GM21526 (cell line): ENCODE data around the gene TANC1.

Experiments used
- ATAC-seq: cut with Tn5 transposase; IDR thresholded peaks from one replicate; pipeline ENCODE4 v1.9.1; 2021; ENCODE audit warnings: moderate library complexity; ENCODE audit not compliant: unreplicated experiment, low FRiP score

Gene TANC1

GRCh38 chr2:159185401-159186130 lies 217.1 kb downstream of the TANC1 start:
- ATAC-seq = peak; percentile 68

- ATAC-seq = no peak
Observed at GRCh38 chr2:159186462-159186861, 218.0 kb downstream of the TANC1 start.

GRCh38 chr2:159187106-159187505 lies 218.7 kb downstream of the TANC1 start:
- no peak for ATAC-seq

GRCh38 chr2:159188449-159188848 lies 220.0 kb downstream of the TANC1 start:
- no peak for ATAC-seq

- ATAC-seq = no peak
Observed at GRCh38 chr2:159192371-159192918, 224.0 kb downstream of the TANC1 start.

DNA sequence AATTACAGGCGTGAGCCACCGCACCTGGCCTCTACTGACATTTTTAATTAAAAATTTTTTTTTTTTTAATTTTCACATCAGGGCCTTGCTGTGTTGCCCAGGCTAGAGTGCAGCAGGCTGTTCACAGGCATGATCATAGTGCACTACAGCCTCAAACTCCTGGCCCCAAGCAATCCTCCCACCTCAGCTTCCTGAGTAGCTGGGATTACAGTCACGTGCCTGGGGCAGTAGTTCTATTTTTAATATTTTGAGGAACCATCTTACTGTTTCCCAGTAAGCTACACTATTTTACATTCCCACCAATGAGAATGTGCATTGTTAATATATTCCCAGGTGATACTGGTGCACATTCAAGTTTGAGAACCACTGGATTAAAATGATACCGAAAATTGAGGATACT lies 225.4 kb downstream of the TANC1 start:
- ATAC-seq = no peak

DNA sequence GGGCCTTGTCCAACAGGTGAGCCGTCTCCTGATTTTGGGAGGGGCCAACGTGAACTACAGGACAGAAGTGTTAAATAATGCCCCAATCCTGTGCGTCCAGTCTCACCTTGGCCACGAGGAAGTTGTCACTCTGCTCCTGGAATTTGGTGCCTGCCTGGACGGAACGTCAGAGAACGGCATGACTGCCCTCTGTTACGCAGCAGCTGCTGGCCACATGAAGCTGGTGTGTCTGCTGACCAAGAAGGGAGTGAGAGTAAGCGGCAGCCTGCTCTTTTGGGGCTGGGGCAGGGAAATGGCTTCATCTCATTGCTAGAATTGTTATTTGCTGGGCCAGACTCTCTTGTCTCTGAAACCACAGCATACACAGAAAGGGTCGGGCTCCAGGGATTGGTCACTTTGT lies 225.8 kb downstream of the TANC1 start:
- ATAC-seq = no peak

DNA sequence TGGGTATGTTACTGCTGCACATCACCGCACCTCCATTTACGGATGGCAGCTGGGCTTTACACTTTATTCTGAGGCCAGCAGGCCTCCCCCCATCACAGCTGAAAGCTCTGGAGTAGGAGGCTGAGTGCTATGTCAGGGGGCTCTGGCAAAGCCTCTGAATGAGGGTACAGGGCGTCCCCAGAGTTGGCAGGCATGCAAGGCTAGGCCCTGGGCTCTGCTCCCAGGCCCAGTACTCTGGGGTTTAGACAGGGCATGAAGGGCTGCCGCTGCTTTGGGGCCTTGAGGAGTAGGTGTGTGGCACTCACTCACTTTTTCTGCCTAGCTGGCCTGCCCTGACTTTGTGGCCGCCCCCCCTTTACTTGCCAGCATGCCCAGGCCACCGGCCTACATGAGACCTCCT lies 227.3 kb downstream of the TANC1 start:
- no peak for ATAC-seq

- no peak for ATAC-seq
Observed at GRCh38 chr2:159196393-159196925, 228.0 kb downstream of the TANC1 start.

- ATAC-seq = no peak
Observed at GRCh38 chr2:159199236-159199635, 230.8 kb downstream of the TANC1 start.

DNA sequence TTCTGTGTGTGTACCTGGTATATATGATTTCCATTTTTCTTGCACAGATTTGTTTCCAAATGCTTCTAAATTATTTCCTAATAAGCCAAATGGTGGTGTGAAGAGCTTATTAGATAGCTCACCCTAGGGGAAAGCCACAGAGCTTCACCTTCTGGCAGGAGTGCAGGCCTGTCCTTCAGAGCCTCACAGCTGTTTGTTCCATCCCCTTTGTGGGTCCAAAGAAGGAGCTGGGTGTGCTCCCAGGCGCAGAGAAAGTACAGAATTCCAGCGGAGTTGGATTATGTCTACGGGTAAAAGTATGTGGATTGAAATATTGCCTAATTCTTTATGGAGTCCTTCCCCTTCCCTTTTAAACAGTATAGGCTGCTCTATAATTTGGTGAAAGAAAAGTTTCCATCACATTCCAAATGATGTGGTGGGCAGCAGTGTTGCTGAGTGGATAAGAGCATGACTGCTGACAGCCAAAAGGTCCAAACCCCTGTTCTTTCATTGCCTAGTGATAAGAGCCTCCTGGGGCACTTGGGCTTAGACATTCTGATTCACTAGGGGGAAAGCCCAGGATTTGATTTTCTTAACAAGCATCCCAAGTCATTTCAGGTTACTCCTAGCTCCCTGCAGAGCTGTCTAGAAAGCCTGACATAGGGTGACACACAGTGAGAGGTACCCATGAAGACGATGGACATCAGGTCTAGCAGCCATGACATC lies 231.5 kb downstream of the TANC1 start:
- ATAC-seq = no peak

DNA sequence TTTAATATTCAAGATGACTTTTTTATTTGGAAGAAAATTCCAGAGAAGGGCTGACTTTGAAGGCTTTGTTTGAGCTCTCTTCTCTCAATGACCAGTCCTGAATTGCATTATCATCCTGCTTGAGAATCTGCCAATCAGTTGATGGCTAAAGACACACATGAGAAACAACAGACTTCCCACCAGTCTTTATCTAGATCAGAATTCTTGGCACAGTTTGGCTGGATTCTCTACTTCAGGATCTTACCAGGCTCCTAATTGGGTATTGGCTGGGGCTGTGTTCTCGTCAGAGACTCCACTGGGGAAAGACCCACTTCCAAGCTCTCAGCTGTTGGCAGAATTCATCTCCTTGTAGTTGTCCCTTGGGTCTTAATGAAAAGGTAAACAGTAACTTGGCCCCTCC lies 232.1 kb downstream of the TANC1 start:
- no peak for ATAC-seq

- ATAC-seq = peak; percentile 85
Observed at GRCh38 chr2:159201360-159202063, 233.1 kb downstream of the TANC1 start.

- ATAC-seq = no peak
Observed at GRCh38 chr2:159202568-159203071, 234.2 kb downstream of the TANC1 start.

- no peak for ATAC-seq
Observed at GRCh38 chr2:159204381-159205144, 236.1 kb downstream of the TANC1 start.

GRCh38 chr2:159206736-159207380 lies 238.4 kb downstream of the TANC1 start:
- ATAC-seq = no peak

- no peak for ATAC-seq
Observed at GRCh38 chr2:159208438-159208837, 240.0 kb downstream of the TANC1 start.

DNA sequence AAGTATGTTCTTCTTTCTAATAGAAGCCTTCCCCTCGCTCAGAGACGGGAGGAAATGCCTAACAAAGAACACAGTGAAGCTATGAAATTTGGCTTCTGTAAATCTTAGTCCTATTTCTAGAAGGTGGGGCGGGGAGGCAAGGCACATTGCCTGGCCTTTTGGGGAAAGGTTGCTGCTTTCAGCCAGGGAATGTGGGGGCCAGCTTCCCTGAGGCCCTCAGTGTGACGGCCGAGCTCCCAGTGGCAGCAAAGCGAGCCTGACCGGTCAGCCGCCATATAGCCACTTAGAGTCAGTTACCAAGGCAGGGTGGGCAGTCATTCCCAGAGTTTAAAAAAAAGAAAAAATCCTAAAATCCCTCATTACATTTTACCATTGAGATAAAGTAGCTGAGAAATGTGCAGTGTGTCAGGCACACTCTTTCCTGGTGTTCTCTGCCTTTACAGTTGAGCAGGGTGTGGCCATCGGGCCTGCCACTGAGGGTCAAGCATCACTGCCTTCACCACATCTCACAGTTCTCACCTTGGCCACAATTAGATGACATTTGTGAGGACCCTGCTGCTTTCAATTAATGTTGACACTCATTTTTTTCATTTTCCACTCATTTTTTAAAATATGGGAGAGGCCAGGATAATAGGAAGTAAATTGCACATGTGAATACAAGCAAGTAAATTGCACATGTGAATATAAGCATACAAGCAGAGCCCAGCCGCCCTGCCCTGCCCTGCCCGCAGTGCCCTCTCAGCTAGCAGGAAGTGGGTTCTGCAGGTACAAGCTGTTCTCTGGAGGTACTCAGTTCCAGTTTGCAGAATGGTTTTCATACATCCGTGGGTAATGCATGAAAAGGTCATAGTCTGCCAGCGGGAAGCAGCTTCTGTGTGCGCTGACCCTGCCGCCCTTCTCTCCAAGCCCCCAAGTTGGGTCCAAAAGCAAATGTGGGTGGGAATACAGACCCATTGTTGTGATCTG lies 241.2 kb downstream of the TANC1 start:
- ATAC-seq = peak; percentile 63
